T-helper 17 cell (primary cell): ENCODE data around the gene FPR2. TPM values are rescaled to one million over a fixed set of nuclear protein-coding genes. Genes with fewer than 3 reads are reported as not detected.
"Not testable (repeated sequence)": the region's sequence is repeated elsewhere in the genome, so short reads cannot be mapped to it uniquely, and the experiment has no call there.

Source experiments
- ATAC-seq: fragments of 150-1000 bp; cut with Tn5 transposase; 2 replicates; pipeline ENCODE4 v1.10.0; 2021; ENCODE audit warnings: mild to moderate bottlenecking, moderate library complexity
- DNase-seq, 3 donors: peaks; one replicate each; pipeline versions ENCODE4 v3.0.0 to v3.0.0-alpha.2; 2020 to 2021
- H3K9me3 ChIP-seq: one replicate; pipeline ENCODE4 v1.7.0; 2013; ENCODE audit warnings: low read length, mild to moderate bottlenecking; ENCODE audit not compliant: control insufficient read depth, poor library complexity, severe bottlenecking
- H3K27ac Mint-ChIP-seq: one replicate; pipeline ENCODE4 v1.8.0; 2022; ENCODE audit warnings: mild to moderate bottlenecking, moderate library complexity, mixed read lengths
- H3K27me3 Mint-ChIP-seq: one replicate; pipeline ENCODE4 v1.8.0; 2022; ENCODE audit warnings: mixed read lengths
- H3K36me3 Mint-ChIP-seq: one replicate; pipeline ENCODE4 v1.8.0; 2022; ENCODE audit warnings: low read depth, mixed read lengths
- H3K4me1 Mint-ChIP-seq: one replicate; pipeline ENCODE4 v1.8.0; 2022; ENCODE audit warnings: mild to moderate bottlenecking, mixed read lengths
- H3K4me3 Mint-ChIP-seq: one replicate; pipeline ENCODE4 v1.8.0; 2022; ENCODE audit warnings: mild to moderate bottlenecking, moderate library complexity, mixed read lengths
- total RNA-seq, 4 donors: library from RNA in 2 of 4; stranded (reverse) in 2 of 4; gene quantifications; one replicate each; pipeline ENCODE4 v1.2.3 and lab custom pipeline; 2022 to 2026

Gene FPR2
- total RNA-seq, 2 donors from 2014 or later = 0.40 TPM; not detected in 1

- Mint-ChIP-seq H3K27me3 (peaks cover 5% of the 10 kb centered on the region), H3K4me1 (no peaks in the 10 kb centered on the region), H3K36me3 (no peaks in the 10 kb centered on the region), H3K27ac (no peak overlapping the region), H3K4me3 (no peak overlapping the region)
- H3K9me3 ChIP-seq = peaks cover 3% of the 10 kb centered on the region
- DNase-seq (no peak), ATAC-seq (no peak)
These were observed 35.3 kb downstream of the FPR2 start for GRCh38 chr19:51796195-51796679.

GRCh38 chr19:51797480-51797879, 36.5 kb downstream of the FPR2 start:
- no peak overlapping the region for H3K27ac Mint-ChIP-seq
- ATAC-seq (no peak), DNase-seq (no peak)
- H3K4me1 Mint-ChIP-seq = no peaks in the 10 kb centered on the region
- no peak overlapping the region for H3K4me3 Mint-ChIP-seq
- H3K36me3 Mint-ChIP-seq = no peaks in the 10 kb centered on the region
- peaks cover 3% of the 10 kb centered on the region for H3K9me3 ChIP-seq
- peaks cover 5% of the 10 kb centered on the region for H3K27me3 Mint-ChIP-seq

- no peaks in the 10 kb centered on the region for H3K4me1 Mint-ChIP-seq
- DNase-seq (no peak), ATAC-seq (no peak)
- H3K27ac Mint-ChIP-seq = no peak overlapping the region
- no peaks in the 10 kb centered on the region for H3K36me3 Mint-ChIP-seq
- no peaks in the 10 kb centered on the region for H3K9me3 ChIP-seq
- peaks cover 5% of the 10 kb centered on the region for H3K27me3 Mint-ChIP-seq
- H3K4me3 Mint-ChIP-seq = no peak overlapping the region
These were observed 37.1 kb downstream of the FPR2 start for GRCh38 chr19:51798062-51798461.

GRCh38 chr19:51799034-51799773, 38.2 kb downstream of the FPR2 start:
- no peaks in the 10 kb centered on the region for H3K36me3 Mint-ChIP-seq
- no peak overlapping the region for H3K4me3 Mint-ChIP-seq
- H3K9me3 ChIP-seq = no peaks in the 10 kb centered on the region
- no peaks in the 10 kb centered on the region for H3K4me1 Mint-ChIP-seq
- H3K27ac Mint-ChIP-seq = no peak overlapping the region
- ATAC-seq = no peak
- DNase-seq = no peak
- H3K27me3 Mint-ChIP-seq = peaks cover 5% of the 10 kb centered on the region

GRCh38 chr19:51799774-51800472, 38.9 kb downstream of the FPR2 start:
- no peak for ATAC-seq
- H3K4me1 Mint-ChIP-seq = no peaks in the 10 kb centered on the region
- H3K9me3 ChIP-seq = no peaks in the 10 kb centered on the region
- peaks cover 5% of the 10 kb centered on the region for H3K27me3 Mint-ChIP-seq
- no peaks in the 10 kb centered on the region for H3K36me3 Mint-ChIP-seq
- H3K4me3 Mint-ChIP-seq = no peak overlapping the region
- H3K27ac Mint-ChIP-seq = no peak overlapping the region
- DNase-seq = no peak

GRCh38 chr19:51800473-51801244, 39.7 kb downstream of the FPR2 start:
- Mint-ChIP-seq H3K4me3 (no peak overlapping the region), H3K27ac (no peak overlapping the region), H3K4me1 (no peaks in the 10 kb centered on the region), H3K36me3 (no peaks in the 10 kb centered on the region), H3K27me3 (peaks cover 5% of the 10 kb centered on the region)
- DNase-seq = no peak
- ATAC-seq = no peak
- H3K9me3 ChIP-seq = no peaks in the 10 kb centered on the region

- peaks cover 5% of the 10 kb centered on the region for H3K27me3 Mint-ChIP-seq
- no peak overlapping the region for H3K4me3 Mint-ChIP-seq
- no peak for ATAC-seq
- H3K4me1 Mint-ChIP-seq = no peaks in the 10 kb centered on the region
- no peak for DNase-seq
- H3K9me3 ChIP-seq = no peaks in the 10 kb centered on the region
- H3K36me3 Mint-ChIP-seq = no peaks in the 10 kb centered on the region
- no peak overlapping the region for H3K27ac Mint-ChIP-seq
These were observed 41.8 kb downstream of the FPR2 start for GRCh38 chr19:51802775-51803174.

GRCh38 chr19:51803519-51803918, 42.5 kb downstream of the FPR2 start:
- Mint-ChIP-seq H3K4me3 (no peak overlapping the region), H3K4me1 (no peaks in the 10 kb centered on the region), H3K36me3 (no peaks in the 10 kb centered on the region), H3K27ac (no peak overlapping the region), H3K27me3 (peaks cover 5% of the 10 kb centered on the region)
- ATAC-seq = no peak
- H3K9me3 ChIP-seq = no peaks in the 10 kb centered on the region
- no peak for DNase-seq

- no peaks in the 10 kb centered on the region for H3K9me3 ChIP-seq
- peaks cover 5% of the 10 kb centered on the region for H3K27me3 Mint-ChIP-seq
- H3K4me3 Mint-ChIP-seq = no peak overlapping the region
- H3K36me3 Mint-ChIP-seq = no peaks in the 10 kb centered on the region
- H3K27ac Mint-ChIP-seq = no peak overlapping the region
- DNase-seq (no peak), ATAC-seq (no peak)
- no peaks in the 10 kb centered on the region for H3K4me1 Mint-ChIP-seq
These were observed 43.0 kb downstream of the FPR2 start for GRCh38 chr19:51803967-51804366.

GRCh38 chr19:51804789-51805188, 43.8 kb downstream of the FPR2 start:
- ATAC-seq, DNase-seq, H3K36me3 Mint-ChIP-seq, H3K27me3 Mint-ChIP-seq, H3K4me3 Mint-ChIP-seq, H3K9me3 ChIP-seq, H3K27ac Mint-ChIP-seq, H3K4me1 Mint-ChIP-seq: not testable (repeated sequence)

GRCh38 chr19:51805396-51805795, 44.4 kb downstream of the FPR2 start:
- H3K4me3 Mint-ChIP-seq, H3K27me3 Mint-ChIP-seq, ATAC-seq, H3K36me3 Mint-ChIP-seq, DNase-seq, H3K4me1 Mint-ChIP-seq, H3K9me3 ChIP-seq, H3K27ac Mint-ChIP-seq: not testable (repeated sequence)

- not testable (repeated sequence) for H3K4me1 Mint-ChIP-seq, H3K4me3 Mint-ChIP-seq, ATAC-seq, H3K27ac Mint-ChIP-seq, H3K36me3 Mint-ChIP-seq, DNase-seq, H3K9me3 ChIP-seq, H3K27me3 Mint-ChIP-seq
These were observed 45.6 kb downstream of the FPR2 start for GRCh38 chr19:51806571-51806970.

- H3K9me3 ChIP-seq = no peaks in the 10 kb centered on the region
- no peak for DNase-seq
- Mint-ChIP-seq H3K27me3 (no peaks in the 10 kb centered on the region), H3K4me3 (no peak overlapping the region), H3K36me3 (no peaks in the 10 kb centered on the region), H3K27ac (no peak overlapping the region), H3K4me1 (no peaks in the 10 kb centered on the region)
- ATAC-seq = no peak
These were observed 46.2 kb downstream of the FPR2 start for GRCh38 chr19:51807111-51807701.
